ENCODE measurements around the gene NSUN7. TPM values are rescaled to one million over a fixed set of nuclear protein-coding genes. Genes with fewer than 3 reads are reported as not detected.

The NSUN7 gene
- total and polyA plus RNA-seq, 2 donors (not counting 1 experiment from before 2014, with no cell fraction given) = 0.33 TPM; not detected in 1

DNA sequence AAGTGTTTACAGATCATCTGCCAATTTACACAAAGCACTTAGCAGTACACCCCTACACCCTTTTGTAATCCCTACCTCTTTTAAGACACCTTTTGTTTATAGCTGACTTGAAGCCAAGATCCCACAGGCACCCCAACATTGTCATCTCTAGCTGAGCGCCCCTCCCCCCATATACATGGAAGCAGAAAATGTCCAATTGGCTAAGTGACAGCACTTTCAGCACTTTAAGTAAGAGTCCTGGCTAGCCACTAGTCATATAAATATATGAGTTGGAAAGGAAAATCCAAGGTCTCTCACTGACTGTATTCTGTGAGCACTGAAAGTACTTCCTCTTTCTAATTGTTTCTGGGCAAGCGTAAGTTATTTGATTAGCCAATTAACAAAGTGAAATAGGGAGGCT lies 108.2 kb downstream of the NSUN7 start:
- Histone ChIP-seq H3K4me1 (ENCODE audit: control insufficient read depth, extremely low read depth, insufficient read depth, low read length) (peaks cover 2% of the 10 kb centered on the region), H3K4me3 (replicated peaks in 1 of 4; ENCODE audit: control extremely low read depth in 1 of 4, insufficient read depth in 1 of 4, low read depth in 3 of 4, low read length in 4 of 4) (no peak overlapping the region), H3K36me3 (ENCODE audit: control insufficient read depth, insufficient read depth, low read length) (no peaks in the 10 kb centered on the region), H3K79me2 (ENCODE audit: control insufficient read depth, insufficient read depth, low read length) (no peaks in the 10 kb centered on the region), H3K9me3 (ENCODE audit: control insufficient read depth, insufficient read depth, low read depth, low read length) (no peaks in the 10 kb centered on the region), H3K27me3 (ENCODE audit: control insufficient read depth, insufficient read depth, low read length) (no peaks in the 10 kb centered on the region), H3K9ac (ENCODE audit: insufficient read depth, low read length) (no peak overlapping the region), H2AFZ (ENCODE audit: low read length) (no peak overlapping the region), H3K4me2 (ENCODE audit: extremely low read depth, insufficient read depth, low read length) (no peak overlapping the region), H4K20me1 (ENCODE audit: control insufficient read depth, extremely low read depth, insufficient read depth, low read length) (no peaks in the 10 kb centered on the region), H3K27ac (ENCODE audit: insufficient read depth, low read length) (no peak overlapping the region)
- DNase-seq (ENCODE audit: low read depth in 2 of 2) = peak in 1 of 2 donors; percentile 5
- TF ChIP-seq EZH2 (IDR thresholded peaks at IDR 0.05; ENCODE audit: low read length, missing control alignments) = no peak
- TF ChIP-seq, protein P1, sequence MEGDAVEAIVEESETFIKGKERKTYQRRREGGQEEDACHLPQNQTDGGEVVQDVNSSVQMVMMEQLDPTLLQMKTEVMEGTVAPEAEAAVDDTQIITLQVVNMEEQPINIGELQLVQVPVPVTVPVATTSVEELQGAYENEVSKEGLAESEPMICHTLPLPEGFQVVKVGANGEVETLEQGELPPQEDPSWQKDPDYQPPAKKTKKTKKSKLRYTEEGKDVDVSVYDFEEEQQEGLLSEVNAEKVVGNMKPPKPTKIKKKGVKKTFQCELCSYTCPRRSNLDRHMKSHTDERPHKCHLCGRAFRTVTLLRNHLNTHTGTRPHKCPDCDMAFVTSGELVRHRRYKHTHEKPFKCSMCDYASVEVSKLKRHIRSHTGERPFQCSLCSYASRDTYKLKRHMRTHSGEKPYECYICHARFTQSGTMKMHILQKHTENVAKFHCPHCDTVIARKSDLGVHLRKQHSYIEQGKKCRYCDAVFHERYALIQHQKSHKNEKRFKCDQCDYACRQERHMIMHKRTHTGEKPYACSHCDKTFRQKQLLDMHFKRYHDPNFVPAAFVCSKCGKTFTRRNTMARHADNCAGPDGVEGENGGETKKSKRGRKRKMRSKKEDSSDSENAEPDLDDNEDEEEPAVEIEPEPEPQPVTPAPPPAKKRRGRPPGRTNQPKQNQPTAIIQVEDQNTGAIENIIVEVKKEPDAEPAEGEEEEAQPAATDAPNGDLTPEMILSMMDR (conservative IDR thresholded peaks at IDR 0.05 in 1 of 2, IDR thresholded peaks at IDR 0.05 in 1 of 2; ENCODE audit: low read depth in 1 of 2, low read length in 2 of 2) = no peak

DNA sequence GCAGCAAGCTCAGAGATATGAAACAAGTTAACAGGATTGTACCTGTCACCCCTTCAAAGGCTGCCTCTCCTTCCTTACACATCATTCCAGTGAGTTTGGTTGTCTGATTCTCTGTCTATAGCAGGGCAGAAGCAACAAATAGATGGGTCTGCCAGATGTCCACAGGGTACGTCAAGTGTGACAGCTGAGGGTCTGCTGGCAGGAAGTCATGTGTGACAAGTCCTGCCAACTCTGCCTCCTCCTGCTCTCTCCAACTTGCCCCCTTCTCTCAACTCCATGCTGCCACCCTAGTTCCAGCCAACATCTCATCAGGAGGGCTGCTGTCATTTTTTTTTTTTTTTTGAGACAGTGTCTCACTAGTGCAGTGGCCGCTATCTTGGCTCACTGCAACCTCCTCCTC lies 109.2 kb downstream of the NSUN7 start:
- Histone ChIP-seq H3K27ac (ENCODE audit: insufficient read depth, low read length) (no peak overlapping the region), H3K4me3 (replicated peaks in 1 of 4; ENCODE audit: control extremely low read depth in 1 of 4, insufficient read depth in 1 of 4, low read depth in 3 of 4, low read length in 4 of 4) (no peak overlapping the region), H3K4me1 (ENCODE audit: control insufficient read depth, extremely low read depth, insufficient read depth, low read length) (peaks cover 2% of the 10 kb centered on the region), H3K27me3 (ENCODE audit: control insufficient read depth, insufficient read depth, low read length) (no peaks in the 10 kb centered on the region), H3K9ac (ENCODE audit: insufficient read depth, low read length) (no peak overlapping the region), H3K79me2 (ENCODE audit: control insufficient read depth, insufficient read depth, low read length) (no peaks in the 10 kb centered on the region), H3K36me3 (ENCODE audit: control insufficient read depth, insufficient read depth, low read length) (no peaks in the 10 kb centered on the region), H4K20me1 (ENCODE audit: control insufficient read depth, extremely low read depth, insufficient read depth, low read length) (no peaks in the 10 kb centered on the region), H3K9me3 (ENCODE audit: control insufficient read depth, insufficient read depth, low read depth, low read length) (no peaks in the 10 kb centered on the region), H2AFZ (ENCODE audit: low read length) (no peak overlapping the region), H3K4me2 (ENCODE audit: extremely low read depth, insufficient read depth, low read length) (no peak overlapping the region)
- no peak for DNase-seq (ENCODE audit: low read depth in 2 of 2)
- TF ChIP-seq EZH2 (IDR thresholded peaks at IDR 0.05; ENCODE audit: low read length, missing control alignments) = no peak
- TF ChIP-seq, protein P1 (conservative IDR thresholded peaks at IDR 0.05 in 1 of 2, IDR thresholded peaks at IDR 0.05 in 1 of 2; ENCODE audit: low read depth in 1 of 2, low read length in 2 of 2) = no peak

Other genes with a start within 250 kb of the NSUN7 start
- gene RBM47, start 120.1 kb upstream of the NSUN7 start, total RNA-seq = 1.8 and 2.3 TPM in 2 replicates
- 0.14 and 0.73 TPM in 2 replicates for gene RBM47, start 120.1 kb upstream of the NSUN7 start, polyA plus RNA-seq

All from fibroblast of lung (primary cell).